ENCODE measurements around the gene FAHD1.
"Not testable (repeated sequence)": the region's sequence is repeated elsewhere in the genome, so short reads cannot be mapped to it uniquely, and the experiment has no call there.

The FAHD1 gene

DNA sequence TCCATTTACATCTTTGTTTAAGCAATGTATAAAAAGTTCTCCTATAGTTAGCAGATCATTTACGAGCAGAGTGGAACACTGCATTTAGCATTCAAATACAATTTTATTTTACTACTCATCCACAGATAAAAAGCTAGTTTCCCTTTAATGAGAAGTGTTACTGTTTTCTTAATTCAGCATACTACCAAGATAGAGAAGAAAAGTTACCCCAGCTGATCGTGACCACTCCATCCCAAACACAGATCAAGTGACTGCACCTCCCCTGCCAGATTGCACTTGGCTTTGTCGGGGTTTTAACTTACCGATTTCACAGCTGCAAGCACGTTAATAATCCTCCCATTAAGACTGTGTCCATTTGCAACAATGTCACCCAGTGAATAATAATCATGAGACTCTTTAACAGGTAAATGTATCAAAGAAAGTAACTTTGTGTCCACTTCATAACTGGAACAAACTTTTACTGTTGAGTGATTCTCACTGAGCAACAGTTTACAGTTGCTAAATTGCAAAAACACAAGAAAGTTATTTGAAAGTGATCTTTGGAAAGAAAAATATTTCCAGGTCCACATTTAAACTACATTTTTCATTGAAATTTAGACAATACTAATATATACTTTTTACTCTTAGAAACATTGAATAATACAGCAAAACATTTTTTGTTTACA is 30.6 kb downstream of the FAHD1 start:
- no peak for DNase-seq

DNA sequence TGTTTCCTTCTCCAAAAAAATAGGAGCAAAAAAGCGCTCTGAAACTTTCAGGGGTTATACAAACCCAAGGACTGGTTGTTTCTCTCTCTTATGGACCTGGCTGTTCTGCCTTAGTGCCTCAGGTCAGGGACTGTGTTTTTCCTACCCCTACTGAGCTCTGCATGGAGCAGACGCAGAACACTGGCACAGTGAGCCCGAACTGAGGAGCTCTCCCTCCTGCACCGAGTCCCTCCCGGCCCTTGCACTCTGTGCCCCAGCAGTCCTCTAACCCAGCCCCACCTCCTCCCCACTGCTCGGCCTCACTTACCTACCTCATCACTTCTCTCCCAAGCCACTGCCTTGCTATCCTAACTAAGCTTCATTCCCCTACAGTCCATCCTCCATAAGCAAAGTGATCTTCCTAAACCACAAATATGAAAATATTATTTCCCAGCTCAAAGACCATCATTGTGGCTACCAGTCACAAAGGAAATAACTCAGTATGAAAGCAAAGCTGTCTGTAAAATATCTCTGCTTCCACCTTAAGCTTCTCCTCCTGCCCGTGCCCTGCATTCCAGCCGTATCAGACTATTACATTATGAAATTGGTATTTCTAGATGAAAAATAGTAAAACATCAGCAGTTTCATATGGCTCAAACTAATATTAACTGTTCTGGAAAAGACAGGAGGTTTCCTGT is 31.3 kb downstream of the FAHD1 start:
- no peak for DNase-seq

DNA sequence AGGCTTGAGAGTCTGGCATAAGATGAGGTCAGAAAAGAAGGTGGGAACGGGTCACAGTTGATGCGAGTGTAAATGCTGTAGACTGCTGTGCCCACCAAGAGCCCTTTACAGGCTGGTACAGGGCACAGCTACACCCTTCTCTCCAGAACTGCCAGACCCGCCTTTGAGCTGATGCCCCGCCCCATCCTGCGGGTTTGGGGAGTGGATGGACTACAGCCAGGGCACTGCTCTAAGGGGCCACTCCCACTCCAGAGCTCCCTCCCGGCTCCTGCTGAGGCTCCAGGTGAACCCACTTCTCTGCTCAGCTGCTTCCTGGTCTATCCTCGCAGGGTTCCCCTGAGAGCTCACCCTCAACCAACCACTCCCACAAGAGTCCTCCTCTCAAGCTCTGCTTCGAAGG is 32.6 kb downstream of the FAHD1 start:
- no peak for DNase-seq

DNA sequence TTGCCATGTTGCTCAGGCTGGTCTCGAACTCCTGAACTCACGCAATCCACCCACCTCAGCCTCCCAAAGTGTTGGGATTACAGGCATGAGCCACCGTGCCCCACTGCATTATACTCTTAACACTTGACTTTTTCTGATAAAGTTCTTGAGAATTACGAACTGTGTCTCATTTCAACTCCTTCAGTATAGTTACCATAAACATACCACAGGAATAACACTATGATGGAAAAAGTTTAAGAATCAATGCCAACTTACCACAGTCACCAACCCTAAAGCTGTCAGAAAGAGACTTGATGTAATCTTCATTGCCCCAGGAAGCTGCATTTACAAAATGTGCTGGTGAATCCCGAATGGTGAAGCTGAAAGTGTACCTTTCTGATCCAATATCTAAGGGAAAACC is 34.7 kb downstream of the FAHD1 start:
- DNase-seq = no peak

- DNase-seq = no peak
Observed at GRCh38 chr16:1862394-1862793, 35.4 kb downstream of the FAHD1 start.

GRCh38 chr16:1863681-1864460 is 36.9 kb downstream of the FAHD1 start:
- DNase-seq = peak; percentile 16

DNA sequence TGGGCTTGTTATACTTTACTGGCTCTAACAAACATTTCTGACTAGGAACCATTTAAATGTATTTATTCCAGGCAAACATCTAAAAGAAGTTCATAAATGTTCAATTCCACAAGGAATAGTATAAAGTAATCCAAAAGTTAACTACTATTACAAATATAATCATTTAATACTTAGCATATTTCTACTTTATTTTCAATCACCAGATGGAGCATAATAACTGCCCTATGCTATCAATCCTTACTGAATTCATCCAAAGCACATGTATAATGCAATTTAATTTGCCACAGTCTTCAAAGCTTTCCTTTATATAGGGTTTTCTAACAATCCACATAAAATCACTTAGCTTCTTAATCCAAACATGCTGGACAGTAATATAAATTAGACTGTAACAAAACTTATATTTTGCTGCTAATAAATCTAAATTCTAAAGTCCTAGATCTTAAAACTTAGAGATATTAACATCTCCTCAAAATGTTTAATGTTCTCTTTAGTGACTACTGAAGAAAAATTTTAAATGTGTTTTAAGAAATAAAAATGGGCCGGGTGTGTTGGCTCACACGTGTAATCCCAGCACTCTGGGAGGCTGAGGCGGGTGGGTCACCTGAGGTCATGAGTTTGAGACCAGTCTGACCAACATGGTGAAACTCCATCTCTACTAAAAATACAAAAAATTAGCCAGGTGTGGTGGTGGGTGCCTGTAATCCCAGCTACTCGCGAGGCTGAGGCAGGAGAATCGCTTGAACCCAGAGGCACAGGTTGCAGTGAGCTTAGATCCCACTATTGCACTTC is 39.1 kb downstream of the FAHD1 start:
- no peak for DNase-seq

- DNase-seq = no peak
Observed at GRCh38 chr16:1870365-1871082, 43.5 kb downstream of the FAHD1 start.

- DNase-seq = peak; percentile 29
Observed at GRCh38 chr16:1871974-1872635, 45.1 kb downstream of the FAHD1 start, which contains the start of gene MEIOB. Gene MEIOB (minus strand): TSS chr16:1872164. CDS start chr16:1868175, 3,989 bp downstream.

GRCh38 chr16:1874854-1875253 is 47.8 kb downstream of the FAHD1 start:
- no peak for DNase-seq

DNA sequence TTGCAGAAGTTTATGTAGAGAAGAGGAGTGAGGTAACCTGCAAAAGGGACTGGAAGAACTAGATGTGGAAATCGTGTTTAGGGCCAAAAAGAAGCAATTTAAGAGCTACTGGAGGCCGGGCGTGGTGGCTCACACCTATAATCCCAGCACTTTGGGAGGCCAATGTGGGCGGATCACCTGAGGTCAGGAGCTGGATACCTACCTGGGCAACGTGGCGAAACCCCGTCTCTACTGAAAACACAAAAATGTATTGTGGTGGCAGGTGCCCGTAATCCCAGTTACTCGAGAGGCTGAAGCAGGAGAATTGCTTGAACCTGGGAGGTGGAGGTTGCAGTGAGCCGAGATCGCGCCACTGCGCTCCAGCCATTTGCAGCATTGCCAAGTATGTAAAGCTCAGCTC is 49.1 kb downstream of the FAHD1 start:
- DNase-seq = not testable (repeated sequence)

GRCh38 chr16:1876468-1876867 is 49.5 kb downstream of the FAHD1 start:
- no peak for DNase-seq

- DNase-seq = no peak
Observed at GRCh38 chr16:1877089-1877488, 50.1 kb downstream of the FAHD1 start.

DNA sequence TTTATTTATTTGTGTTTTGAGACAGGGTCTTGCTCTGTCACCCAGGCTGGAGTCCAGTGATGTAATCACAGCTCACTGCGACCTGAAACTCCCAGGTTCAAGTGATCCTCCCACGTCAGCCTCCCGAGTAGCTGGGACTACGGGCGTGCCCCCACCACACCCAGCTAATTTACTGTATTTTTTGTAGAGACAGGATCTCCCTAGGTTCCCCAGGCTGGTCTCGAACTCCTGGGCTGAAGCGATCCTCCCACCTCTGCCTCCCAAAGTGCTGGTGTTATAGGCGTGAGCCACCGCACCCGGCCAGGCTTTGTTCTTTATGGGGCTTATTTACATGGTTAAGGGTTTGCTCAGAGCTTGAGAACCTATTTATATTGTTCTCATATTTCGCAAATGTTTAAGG is 50.8 kb downstream of the FAHD1 start:
- no peak for DNase-seq

DNA sequence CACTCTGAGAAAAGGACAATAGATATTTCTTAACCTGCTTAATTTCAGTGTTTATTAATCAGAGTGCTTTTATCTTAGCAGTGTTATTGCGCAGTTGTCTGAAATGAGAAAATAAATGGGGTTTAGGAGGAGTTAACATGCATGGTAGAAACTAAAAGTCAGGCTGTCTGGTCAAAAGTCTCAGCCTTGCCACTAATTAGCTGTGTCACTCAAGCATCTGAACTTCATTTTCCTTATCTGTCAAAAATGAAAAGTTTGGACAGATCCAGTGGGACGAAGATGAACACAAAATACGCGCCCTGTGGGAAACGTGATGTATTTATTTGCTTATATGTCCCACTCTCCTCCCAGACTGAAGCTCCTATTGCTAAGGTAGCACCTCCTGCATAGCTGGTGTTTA is 51.2 kb downstream of the FAHD1 start:
- DNase-seq = no peak
